Osteoblast (primary cell): ENCODE measurements around the gene LOXHD1. TPM values are rescaled to one million over a fixed set of nuclear protein-coding genes. Genes with fewer than 3 reads are reported as not detected.

ENCODE experiments used
- DNase-seq: peaks from one replicate; pipeline ENCODE4 v3.0.0; 2011; ENCODE audit warnings: low spot score, mixed read lengths; ENCODE audit not compliant: insufficient read length; ENCODE audit errors: missing footprints
- H2AFZ ChIP-seq: 2 replicates; pipeline ENCODE4 v1.6.0; 2011; ENCODE audit warnings: mild to moderate bottlenecking, low read length
- H3K27ac ChIP-seq: 2 replicates; pipeline ENCODE4 v1.5.1; 2011; ENCODE audit warnings: mild to moderate bottlenecking, low read depth, low read length, moderate library complexity
- H3K27me3 ChIP-seq: 2 replicates; pipeline ENCODE4 v1.6.0; 2012; ENCODE audit warnings: mild to moderate bottlenecking, control low read depth, inconsistent platforms, low read length, moderate library complexity; ENCODE audit not compliant: insufficient read depth
- H3K36me3 ChIP-seq: 2 replicates; pipeline ENCODE4 v1.5.1; 2011; ENCODE audit warnings: mild to moderate bottlenecking, low read length, control low read depth, moderate library complexity; ENCODE audit not compliant: insufficient read depth
- H3K4me1 ChIP-seq: 2 replicates; pipeline ENCODE4 v1.5.1; 2011; ENCODE audit warnings: mild to moderate bottlenecking, low read length, control low read depth, moderate library complexity; ENCODE audit not compliant: insufficient read depth
- H3K4me2 ChIP-seq: 2 replicates; pipeline ENCODE4 v1.6.0; 2011; ENCODE audit warnings: mild to moderate bottlenecking, low read length; ENCODE audit not compliant: insufficient read depth
- H3K4me3 ChIP-seq: fragments of 200-600 bp; sonication (generic); 3 replicates; pipeline ENCODE4 v1.5.1; 2012; ENCODE audit warnings: mild to moderate bottlenecking, low read length, inconsistent platforms; ENCODE audit not compliant: insufficient read depth
- H3K79me2 ChIP-seq: 2 replicates; pipeline ENCODE4 v1.6.0; 2012; ENCODE audit warnings: mild to moderate bottlenecking, low read length, control low read depth, inconsistent platforms; ENCODE audit not compliant: insufficient read depth
- H3K9me3 ChIP-seq: 2 replicates; pipeline ENCODE4 v1.5.1; 2011; ENCODE audit warnings: low read depth, low read length, control low read depth
- H4K20me1 ChIP-seq: 2 replicates; pipeline ENCODE4 v1.6.0; 2012; ENCODE audit warnings: mild to moderate bottlenecking, low read length, control low read depth; ENCODE audit not compliant: insufficient read depth
- total RNA-seq: library from RNA; depleted of rRNA; stranded (reverse); fragments of >200 nt; gene quantifications from 2 replicates; pipeline ENCODE4 v1.2.3, GENCODE V29; 2012
- TF ChIP-seq, protein P1 (sequence below): IDR thresholded peaks from 2 replicates; pipeline ENCODE4 v1.5.1; 2011; ENCODE audit warnings: mild to moderate bottlenecking, low read depth, low read length, moderate library complexity; ENCODE audit errors: extremely low read depth

The LOXHD1 gene
- total RNA-seq, 1 donor = not detected

DNA sequence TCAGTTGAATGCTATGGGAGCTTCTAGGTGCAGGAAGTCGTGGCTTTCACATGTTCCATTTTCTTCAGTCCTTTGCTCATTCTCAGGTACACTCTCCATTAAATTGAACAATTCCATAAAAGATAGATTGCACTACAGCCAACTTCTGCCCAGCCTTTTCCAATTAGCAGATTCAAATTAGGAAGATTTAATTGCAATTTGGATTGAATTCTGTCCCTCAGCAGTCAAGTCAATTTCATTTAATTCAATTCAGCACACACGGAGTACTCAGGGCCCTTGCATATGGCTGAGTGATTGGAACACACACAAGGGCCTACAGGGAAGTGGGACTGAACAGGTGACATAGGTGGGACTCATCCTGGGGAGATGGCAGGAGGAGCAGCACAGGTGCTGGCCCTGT is 220.4 kb downstream of the LOXHD1 start:
- H3K9me3 ChIP-seq = no peaks in the 10 kb centered on the region
- no peak overlapping the region for H3K4me2 ChIP-seq
- no peak overlapping the region for H3K27ac ChIP-seq
- no peaks in the 10 kb centered on the region for H3K27me3 ChIP-seq
- TF ChIP-seq, protein P1, sequence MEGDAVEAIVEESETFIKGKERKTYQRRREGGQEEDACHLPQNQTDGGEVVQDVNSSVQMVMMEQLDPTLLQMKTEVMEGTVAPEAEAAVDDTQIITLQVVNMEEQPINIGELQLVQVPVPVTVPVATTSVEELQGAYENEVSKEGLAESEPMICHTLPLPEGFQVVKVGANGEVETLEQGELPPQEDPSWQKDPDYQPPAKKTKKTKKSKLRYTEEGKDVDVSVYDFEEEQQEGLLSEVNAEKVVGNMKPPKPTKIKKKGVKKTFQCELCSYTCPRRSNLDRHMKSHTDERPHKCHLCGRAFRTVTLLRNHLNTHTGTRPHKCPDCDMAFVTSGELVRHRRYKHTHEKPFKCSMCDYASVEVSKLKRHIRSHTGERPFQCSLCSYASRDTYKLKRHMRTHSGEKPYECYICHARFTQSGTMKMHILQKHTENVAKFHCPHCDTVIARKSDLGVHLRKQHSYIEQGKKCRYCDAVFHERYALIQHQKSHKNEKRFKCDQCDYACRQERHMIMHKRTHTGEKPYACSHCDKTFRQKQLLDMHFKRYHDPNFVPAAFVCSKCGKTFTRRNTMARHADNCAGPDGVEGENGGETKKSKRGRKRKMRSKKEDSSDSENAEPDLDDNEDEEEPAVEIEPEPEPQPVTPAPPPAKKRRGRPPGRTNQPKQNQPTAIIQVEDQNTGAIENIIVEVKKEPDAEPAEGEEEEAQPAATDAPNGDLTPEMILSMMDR = no peak
- no peak for DNase-seq
- no peak overlapping the region for H3K4me3 ChIP-seq
- H4K20me1 ChIP-seq = no peaks in the 10 kb centered on the region
- H2AFZ ChIP-seq = no peak overlapping the region
- H3K4me1 ChIP-seq = no peaks in the 10 kb centered on the region
- H3K79me2 ChIP-seq = no peaks in the 10 kb centered on the region
- no peaks in the 10 kb centered on the region for H3K36me3 ChIP-seq

DNA sequence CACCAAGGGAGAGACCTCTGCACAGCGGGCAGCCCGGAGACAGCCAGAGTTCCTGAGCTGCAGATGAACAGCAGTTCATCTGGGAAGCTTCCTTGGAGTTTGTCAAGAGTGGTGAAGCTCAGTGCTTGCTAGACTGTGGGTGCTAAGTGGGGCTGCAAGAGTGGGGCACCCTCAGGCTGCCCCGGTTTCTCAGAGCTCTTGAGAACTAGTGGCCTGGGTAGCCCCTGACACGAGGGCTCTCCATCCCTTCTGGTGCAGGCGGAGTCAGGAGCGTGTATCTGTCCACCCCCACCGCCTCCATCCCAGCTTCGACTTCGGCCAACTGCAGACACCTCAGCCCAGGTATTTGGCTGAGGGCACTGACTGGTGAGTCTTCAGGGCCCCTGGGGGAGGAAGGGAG is 222.0 kb downstream of the LOXHD1 start:
- H3K27me3 ChIP-seq = no peaks in the 10 kb centered on the region
- no peaks in the 10 kb centered on the region for H3K9me3 ChIP-seq
- TF ChIP-seq, protein P1 = no peak
- no peaks in the 10 kb centered on the region for H3K4me1 ChIP-seq
- no peaks in the 10 kb centered on the region for H3K79me2 ChIP-seq
- no peaks in the 10 kb centered on the region for H4K20me1 ChIP-seq
- no peak overlapping the region for H2AFZ ChIP-seq
- no peaks in the 10 kb centered on the region for H3K36me3 ChIP-seq
- DNase-seq = no peak
- H3K27ac ChIP-seq = no peak overlapping the region
- H3K4me3 ChIP-seq = no peak overlapping the region
- H3K4me2 ChIP-seq = no peak overlapping the region

DNA sequence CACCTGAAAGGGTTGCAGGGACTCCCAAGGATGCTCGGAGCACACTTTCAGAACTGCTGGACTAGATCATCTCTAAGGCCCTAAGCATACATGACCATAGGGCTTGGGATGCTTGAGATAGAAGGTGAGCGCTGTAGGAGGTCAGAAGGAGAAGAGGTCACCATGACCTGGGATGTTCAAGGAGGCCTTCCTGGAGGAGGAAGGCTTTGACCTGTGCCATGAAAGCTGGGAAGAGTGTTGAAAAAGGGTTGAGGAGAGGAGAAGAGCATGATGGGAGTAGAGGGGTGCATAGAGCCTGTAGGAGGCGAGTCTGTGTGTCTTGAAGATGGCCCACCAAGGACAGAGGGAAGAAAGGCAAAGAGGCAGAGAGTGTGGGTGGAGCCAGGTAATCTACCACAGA is 222.4 kb downstream of the LOXHD1 start:
- no peaks in the 10 kb centered on the region for H3K4me1 ChIP-seq
- TF ChIP-seq, protein P1 = no peak
- DNase-seq = no peak
- H3K79me2 ChIP-seq = no peaks in the 10 kb centered on the region
- H3K4me2 ChIP-seq = no peak overlapping the region
- H3K36me3 ChIP-seq = no peaks in the 10 kb centered on the region
- H2AFZ ChIP-seq = no peak overlapping the region
- H3K9me3 ChIP-seq = no peaks in the 10 kb centered on the region
- no peak overlapping the region for H3K4me3 ChIP-seq
- H3K27ac ChIP-seq = no peak overlapping the region
- H4K20me1 ChIP-seq = no peaks in the 10 kb centered on the region
- no peaks in the 10 kb centered on the region for H3K27me3 ChIP-seq

DNA sequence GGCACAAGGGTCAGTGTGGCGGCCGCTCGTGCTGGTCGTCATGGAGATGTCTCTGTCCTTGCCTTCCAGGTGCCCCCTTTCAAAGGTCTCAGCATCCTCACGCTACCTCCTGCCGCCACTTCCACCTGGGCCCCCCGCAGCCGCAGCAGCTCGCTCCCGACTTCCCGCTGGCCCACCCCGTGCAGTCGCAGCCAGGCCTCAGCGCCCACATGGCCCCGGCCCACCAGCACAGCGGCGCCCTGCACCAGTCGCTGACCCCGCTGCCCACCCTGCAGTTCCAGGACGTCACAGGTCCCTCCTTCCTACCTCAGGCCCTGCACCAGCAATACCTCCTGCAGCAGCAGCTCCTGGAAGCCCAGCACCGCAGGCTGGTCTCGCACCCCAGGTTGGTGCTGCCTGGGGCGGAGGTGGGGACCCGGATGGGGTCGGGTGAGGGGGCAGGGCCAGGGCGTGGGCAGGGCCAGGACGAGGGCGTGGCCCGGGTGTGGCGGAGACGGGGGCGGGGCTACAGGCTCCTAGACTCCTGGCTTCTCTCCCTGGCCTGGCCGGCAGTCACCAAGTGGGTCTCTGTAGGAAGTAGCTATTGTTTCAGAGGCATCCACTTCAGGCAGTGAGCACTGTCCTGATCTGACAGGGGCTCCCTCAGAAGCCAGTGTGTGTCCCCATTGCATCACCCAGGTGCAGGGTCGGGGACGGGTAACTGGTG is 223.7 kb downstream of the LOXHD1 start:
- Histone ChIP-seq H3K4me2 (no peak overlapping the region), H3K27ac (no peak overlapping the region), H3K9me3 (no peaks in the 10 kb centered on the region), H4K20me1 (no peaks in the 10 kb centered on the region), H3K4me3 (no peak overlapping the region), H2AFZ (no peak overlapping the region), H3K27me3 (no peaks in the 10 kb centered on the region), H3K4me1 (no peaks in the 10 kb centered on the region), H3K79me2 (no peaks in the 10 kb centered on the region), H3K36me3 (no peaks in the 10 kb centered on the region)
- DNase-seq = no peak
- TF ChIP-seq, protein P1 = no peak
